Dendritic cell treated with granulocyte-macrophage colony-stimulating factor and Interleukin-4, amounts not matched to agents 40 ng/mL and 50 ng/mL, for 4 days (primary cell): ENCODE data around the gene LYRM1.
"Not testable (repeated sequence)": the region's sequence is repeated elsewhere in the genome, so short reads cannot be mapped to it uniquely, and the experiment has no call there.

Experiments used
- H3K27ac Mint-ChIP-seq: one replicate; pipeline ENCODE4 v1.8.0; 2022; ENCODE audit warnings: mild to moderate bottlenecking, mixed read lengths
- H3K27me3 Mint-ChIP-seq: one replicate; pipeline ENCODE4 v1.8.0; 2022; ENCODE audit warnings: mild to moderate bottlenecking, mixed read lengths
- H3K36me3 Mint-ChIP-seq: one replicate; pipeline ENCODE4 v1.8.0; 2022; ENCODE audit warnings: low read depth, mixed read lengths
- H3K4me1 Mint-ChIP-seq: one replicate; pipeline ENCODE4 v1.8.0; 2022; ENCODE audit warnings: low read depth, mixed read lengths
- H3K4me3 Mint-ChIP-seq: one replicate; pipeline ENCODE4 v1.8.0; 2022; ENCODE audit warnings: mild to moderate bottlenecking, moderate library complexity, mixed read lengths
- H3K9me3 Mint-ChIP-seq: one replicate; pipeline ENCODE4 v1.8.0; 2022; ENCODE audit warnings: mixed read lengths
- intact Hi-C: fragments of 100-400 bp; cut with micrococcal nuclease; formaldehyde crosslinking; loops from one replicate; pipeline ENCODE4 v1.15.0; 2022

The LYRM1 gene, protein sequence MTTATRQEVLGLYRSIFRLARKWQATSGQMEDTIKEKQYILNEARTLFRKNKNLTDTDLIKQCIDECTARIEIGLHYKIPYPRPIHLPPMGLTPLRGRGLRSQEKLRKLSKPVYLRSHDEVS

GRCh38 chr16:20900299-20901067 lies at the start of gene LYRM1, which contains the start of gene DCUN1D3:
Gene LYRM1, plus strand, starts transcription at chr16:20900771. Its CDS starts 14,785 bp downstream, at chr16:20915556.
Gene DCUN1D3, minus strand, starts transcription at chr16:20900358. Its CDS starts 37,820 bp downstream, at chr16:20862538.
- peaks cover 76% of the 10 kb centered on the region for H3K4me1 Mint-ChIP-seq
- intact Hi-C loops = loop anchor here (1.0 to 5.0 kb wide), 3 partner anchors 11 to 42 kb away; no protein-coding TSS in a partner anchor
- H3K36me3 Mint-ChIP-seq = peaks cover 81% of the 10 kb centered on the region
- H3K9me3 Mint-ChIP-seq = no peaks in the 10 kb centered on the region
- peak within 1 kb of the TSS; percentile 99 for H3K27ac Mint-ChIP-seq
- no peaks in the 10 kb centered on the region for H3K27me3 Mint-ChIP-seq
- H3K4me3 Mint-ChIP-seq = peak within 1 kb of the TSS; percentile 95

GRCh38 chr16:20850981-20851380 lies 49.6 kb upstream of the LYRM1 start:
- Mint-ChIP-seq H3K36me3 (peaks cover 57% of the 10 kb centered on the region), H3K27me3 (no peaks in the 10 kb centered on the region), H3K4me1 (peaks cover 20% of the 10 kb centered on the region), H3K4me3 (no peak overlapping the region), H3K27ac (no peak overlapping the region), H3K9me3 (no peaks in the 10 kb centered on the region)
- intact Hi-C loops = loop anchor here (1.0 kb wide), 1 partner anchor 232 kb away; no protein-coding TSS in a partner anchor

DNA sequence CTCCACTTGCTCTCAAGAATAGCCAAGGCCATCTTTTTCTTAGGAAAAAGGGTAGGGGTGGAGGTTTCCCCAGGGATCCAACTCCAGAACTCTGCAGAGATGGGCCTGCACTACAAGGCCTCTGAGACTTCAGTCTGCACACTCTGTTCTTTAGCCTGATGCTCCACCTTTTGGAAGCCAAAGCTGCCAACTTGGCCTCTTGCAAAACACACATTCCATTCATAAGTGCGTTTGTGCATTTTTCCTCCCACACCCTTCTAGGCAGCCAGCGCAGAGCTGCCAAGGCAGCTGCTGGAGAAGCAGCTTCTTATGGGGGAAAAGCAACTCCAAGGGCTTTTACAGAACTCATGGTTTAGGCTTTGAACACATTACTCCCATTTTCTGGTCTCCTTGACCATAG lies 49.0 kb upstream of the LYRM1 start:
- Mint-ChIP-seq H3K4me3 (no peak overlapping the region), H3K4me1 (peaks cover 21% of the 10 kb centered on the region), H3K9me3 (no peaks in the 10 kb centered on the region), H3K36me3 (peaks cover 57% of the 10 kb centered on the region), H3K27me3 (no peaks in the 10 kb centered on the region), H3K27ac (no peak overlapping the region)
- intact Hi-C loops = no loop called here

- H3K27ac Mint-ChIP-seq = no peak overlapping the region
- peaks cover 25% of the 10 kb centered on the region for H3K4me1 Mint-ChIP-seq
- peaks cover 55% of the 10 kb centered on the region for H3K36me3 Mint-ChIP-seq
- H3K4me3 Mint-ChIP-seq = no peak overlapping the region
- no peaks in the 10 kb centered on the region for H3K27me3 Mint-ChIP-seq
- no peaks in the 10 kb centered on the region for H3K9me3 Mint-ChIP-seq
- intact Hi-C loops = no loop called here
Observed at GRCh38 chr16:20853143-20853542, 47.4 kb upstream of the LYRM1 start.

DNA sequence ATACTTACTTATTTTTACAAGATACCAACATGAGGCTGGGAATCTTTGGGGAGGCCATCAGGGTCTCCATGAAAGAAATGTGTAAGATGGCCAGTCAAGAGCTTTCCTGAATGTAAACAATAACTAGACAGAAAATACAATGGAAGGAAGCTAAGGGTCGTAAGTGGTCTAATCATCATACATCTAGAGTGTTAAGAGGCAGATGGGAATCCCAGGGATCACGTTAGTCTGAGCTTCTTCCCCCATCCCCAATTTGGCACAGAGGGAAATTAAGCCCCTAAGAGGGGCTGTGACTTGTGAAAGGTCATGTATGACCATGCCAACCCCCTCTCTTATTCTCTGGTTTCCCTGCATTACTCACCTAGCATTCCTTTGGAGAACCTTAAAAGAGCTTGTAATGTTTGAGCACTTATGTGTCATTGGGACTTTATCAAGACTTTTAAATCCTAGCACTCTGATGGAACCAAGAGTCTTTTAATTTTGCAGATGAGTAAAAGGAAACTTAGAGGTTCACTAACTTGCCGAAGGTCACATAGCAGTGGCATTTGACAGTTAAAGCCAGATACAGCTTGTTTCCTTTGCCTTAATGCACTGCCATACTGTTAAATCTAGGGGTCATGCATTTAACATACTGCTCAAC lies 46.5 kb upstream of the LYRM1 start:
- H3K9me3 Mint-ChIP-seq = no peaks in the 10 kb centered on the region
- intact Hi-C loops = no loop called here
- no peak overlapping the region for H3K4me3 Mint-ChIP-seq
- peaks cover 25% of the 10 kb centered on the region for H3K4me1 Mint-ChIP-seq
- peaks cover 57% of the 10 kb centered on the region for H3K36me3 Mint-ChIP-seq
- peak overlapping the region; percentile 25 for H3K27ac Mint-ChIP-seq
- H3K27me3 Mint-ChIP-seq = no peaks in the 10 kb centered on the region

DNA sequence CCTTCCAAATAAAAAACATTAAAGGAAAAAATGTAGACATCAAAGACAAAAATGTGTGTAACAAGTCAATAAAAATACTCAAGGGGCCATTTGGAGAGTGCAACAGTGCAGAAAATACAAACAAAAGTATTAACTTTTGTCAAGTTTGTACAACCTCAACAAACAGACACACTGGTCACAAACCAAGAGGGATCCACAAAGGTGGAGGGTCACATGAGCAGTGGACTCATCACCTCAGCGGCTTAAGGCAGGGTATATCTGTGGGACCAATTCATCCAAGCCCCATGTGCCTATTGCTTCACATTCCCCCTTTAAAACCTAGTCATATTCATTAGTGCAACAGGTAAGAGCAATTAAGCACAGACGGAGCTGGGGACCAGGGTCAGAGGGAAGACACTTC lies 45.6 kb upstream of the LYRM1 start:
- Mint-ChIP-seq H3K4me1 (peaks cover 26% of the 10 kb centered on the region), H3K27me3 (no peaks in the 10 kb centered on the region), H3K4me3 (no peak overlapping the region), H3K27ac (peak overlapping the region; percentile 11), H3K36me3 (peaks cover 57% of the 10 kb centered on the region), H3K9me3 (no peaks in the 10 kb centered on the region)
- intact Hi-C loops = no loop called here

DNA sequence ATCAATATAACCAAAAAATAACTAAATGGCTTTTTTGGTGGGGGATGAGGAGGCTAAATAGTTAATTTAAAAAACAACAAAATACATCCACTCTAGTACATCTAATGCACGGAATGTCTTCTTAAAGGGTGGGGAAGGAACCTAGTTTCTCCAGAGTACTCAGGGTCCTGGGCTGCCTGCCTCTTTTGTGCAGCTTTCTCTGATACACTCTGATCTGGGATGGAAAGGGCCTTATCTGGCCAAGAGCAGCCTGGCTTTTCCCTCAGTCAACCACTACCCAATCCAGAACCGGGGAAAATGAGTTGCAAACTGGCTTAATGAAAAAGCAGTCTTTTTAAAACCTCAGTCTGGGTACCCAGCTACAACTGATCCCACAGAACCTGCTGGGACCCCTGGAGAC lies 43.3 kb upstream of the LYRM1 start:
- intact Hi-C loops = no loop called here
- H3K9me3 Mint-ChIP-seq = no peaks in the 10 kb centered on the region
- no peak overlapping the region for H3K4me3 Mint-ChIP-seq
- peaks cover 76% of the 10 kb centered on the region for H3K36me3 Mint-ChIP-seq
- no peak overlapping the region for H3K27ac Mint-ChIP-seq
- no peaks in the 10 kb centered on the region for H3K27me3 Mint-ChIP-seq
- H3K4me1 Mint-ChIP-seq = peaks cover 22% of the 10 kb centered on the region

DNA sequence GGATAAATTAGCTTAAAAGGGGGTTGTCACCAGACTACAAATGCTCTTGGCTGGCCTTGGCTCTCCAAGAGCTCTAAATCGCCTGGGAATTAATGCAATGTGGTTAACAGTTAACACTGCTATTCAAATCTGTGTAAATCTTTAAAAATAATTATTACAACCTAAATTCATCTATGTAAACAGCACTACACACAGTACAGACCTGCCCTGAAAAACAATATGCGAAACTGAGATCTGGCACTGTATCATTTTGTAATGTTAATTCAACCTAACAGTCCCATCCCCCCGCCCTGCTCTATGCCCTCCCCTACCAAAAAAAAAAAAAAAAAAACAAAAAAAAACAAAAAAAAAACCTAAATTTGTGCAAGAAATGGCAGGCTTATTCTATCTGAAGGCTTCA lies 41.3 kb upstream of the LYRM1 start:
- H3K27ac Mint-ChIP-seq = no peak overlapping the region
- H3K9me3 Mint-ChIP-seq = no peaks in the 10 kb centered on the region
- no peak overlapping the region for H3K4me3 Mint-ChIP-seq
- peaks cover 30% of the 10 kb centered on the region for H3K4me1 Mint-ChIP-seq
- no peaks in the 10 kb centered on the region for H3K27me3 Mint-ChIP-seq
- intact Hi-C loops = no loop called here
- peaks cover 82% of the 10 kb centered on the region for H3K36me3 Mint-ChIP-seq

- H3K4me1 Mint-ChIP-seq = peaks cover 34% of the 10 kb centered on the region
- peaks cover 85% of the 10 kb centered on the region for H3K36me3 Mint-ChIP-seq
- no peaks in the 10 kb centered on the region for H3K27me3 Mint-ChIP-seq
- peak overlapping the region; percentile 12 for H3K27ac Mint-ChIP-seq
- H3K4me3 Mint-ChIP-seq = no peak overlapping the region
- no peaks in the 10 kb centered on the region for H3K9me3 Mint-ChIP-seq
- intact Hi-C loops = no loop called here
Observed at GRCh38 chr16:20859699-20860098, 40.9 kb upstream of the LYRM1 start.

- H3K27ac Mint-ChIP-seq = no peak overlapping the region
- peaks cover 82% of the 10 kb centered on the region for H3K36me3 Mint-ChIP-seq
Observed at GRCh38 chr16:20860361-20860760, 40.2 kb upstream of the LYRM1 start.

GRCh38 chr16:20860995-20861394 lies 39.6 kb upstream of the LYRM1 start:
- H3K9me3 Mint-ChIP-seq, H3K27me3 Mint-ChIP-seq, H3K27ac Mint-ChIP-seq, H3K4me3 Mint-ChIP-seq, intact Hi-C loops: not testable (repeated sequence)
- Mint-ChIP-seq H3K4me1 (peaks cover 36% of the 10 kb centered on the region), H3K36me3 (peaks cover 76% of the 10 kb centered on the region)

More at GRCh38 chr16:20860361-20860760, 40.2 kb upstream of the LYRM1 start:
- H3K9me3 Mint-ChIP-seq = no peaks in the 10 kb centered on the region
- H3K4me1 Mint-ChIP-seq = peaks cover 35% of the 10 kb centered on the region
- intact Hi-C loops = no loop called here
- no peaks in the 10 kb centered on the region for H3K27me3 Mint-ChIP-seq
- no peak overlapping the region for H3K4me3 Mint-ChIP-seq

DNA sequence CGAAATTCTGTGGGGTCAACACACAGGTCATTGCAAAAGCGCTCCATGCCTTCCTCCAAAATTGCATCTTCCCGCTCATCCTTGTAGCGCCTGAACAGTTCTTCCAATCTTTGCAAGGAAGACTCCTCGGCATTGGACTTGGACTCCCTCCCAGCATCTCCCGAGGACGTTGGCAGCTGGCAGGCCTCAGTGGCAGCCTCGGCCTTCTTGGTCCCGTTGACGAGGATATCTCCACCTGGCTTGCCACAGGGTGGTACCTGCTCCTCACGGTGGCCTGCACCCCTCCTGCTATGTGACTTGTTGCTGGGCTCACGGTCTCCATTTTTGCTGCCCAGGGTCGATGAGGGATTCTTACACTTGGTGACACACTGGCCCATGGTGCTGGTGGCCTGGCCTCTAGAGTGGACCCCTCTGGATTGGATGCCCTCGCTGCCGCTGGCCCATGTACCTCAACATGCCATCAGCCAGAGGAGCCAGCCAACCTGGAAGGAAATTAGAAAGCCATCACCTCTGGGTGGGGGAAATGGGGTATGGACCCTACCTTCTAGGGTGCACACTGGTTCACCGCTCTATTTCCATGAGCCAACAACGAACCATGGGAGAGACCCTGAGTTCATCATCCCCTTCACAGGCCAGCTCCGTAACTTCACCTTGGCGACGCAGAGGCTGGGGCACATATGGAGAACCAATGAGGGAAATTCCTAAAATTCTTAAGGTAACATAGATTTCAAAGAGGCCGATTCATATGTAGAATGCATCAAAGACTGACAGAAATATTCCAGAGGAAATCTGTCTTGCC lies 38.2 kb upstream of the LYRM1 start:
- Mint-ChIP-seq H3K36me3 (peaks cover 78% of the 10 kb centered on the region), H3K4me1 (peaks cover 43% of the 10 kb centered on the region), H3K27ac (no peak overlapping the region), H3K4me3 (no peak overlapping the region), H3K9me3 (no peaks in the 10 kb centered on the region), H3K27me3 (no peaks in the 10 kb centered on the region)
- intact Hi-C loops = no loop called here

GRCh38 chr16:20864376-20864775 lies 36.2 kb upstream of the LYRM1 start:
- H3K4me3 Mint-ChIP-seq, H3K9me3 Mint-ChIP-seq, H3K27me3 Mint-ChIP-seq, intact Hi-C loops: not testable (repeated sequence)
- Mint-ChIP-seq H3K27ac (peak overlapping the region; percentile 39), H3K4me1 (peaks cover 63% of the 10 kb centered on the region), H3K36me3 (peaks cover 84% of the 10 kb centered on the region)
